Upper lobe of right lung (tissue), 1 donor: ENCODE measurements around the gene BFSP2. TPM values are rescaled to one million over a fixed set of nuclear protein-coding genes. Genes with fewer than 3 reads are reported as not detected.
A peak's percentile ranks its signal among the peaks of the same experiment; 100 is the strongest.

Experiments
- ATAC-seq: fragments of 200-7000 bp; cut with Tn5 transposase; one replicate; pipeline ENCODE4 v1.9.1; 2020; ENCODE audit warnings: mild to moderate bottlenecking, moderate library complexity
- DNase-seq: peaks from one replicate; pipeline ENCODE4 v3.0.0-alpha.2; 2020
- H3K27ac ChIP-seq: fragments of 200-600 bp; one replicate; pipeline ENCODE4 v1.8.0; 2022
- H3K27me3 ChIP-seq: fragments of 200-600 bp; one replicate; pipeline ENCODE4 v1.8.0; 2022; ENCODE audit warnings: mild to moderate bottlenecking
- H3K36me3 ChIP-seq: fragments of 200-600 bp; one replicate; pipeline ENCODE4 v1.8.0; 2022
- H3K4me1 ChIP-seq: fragments of 200-600 bp; one replicate; pipeline ENCODE4 v1.8.0; 2022
- H3K4me3 ChIP-seq: fragments of 200-600 bp; one replicate; pipeline ENCODE4 v1.8.0; 2022; ENCODE audit warnings: mild to moderate bottlenecking
- H3K9me3 ChIP-seq: fragments of 200-600 bp; one replicate; pipeline ENCODE4 v1.8.0; 2022
- intact Hi-C: fragments of 100-400 bp; cut with DNase I; formaldehyde crosslinking; loops from one replicate; pipeline ENCODE4 v1.11.0; 2022
- long read RNA-seq: library from polyadenylated mRNA; unstranded; transcript quantifications from one replicate; pipeline ENCODE4 v2.0.0, GENCODE V29; 2021
- total RNA-seq: library from RNA; stranded (reverse); fragmentation: NEBNext Ultra II Directional; extraction: Animal tissue kit (Norgen Biotek cat#: 25700); gene quantifications from one replicate; pipeline ENCODE4 v1.2.1, GENCODE V29; 2021
- TF ChIP-seq, protein P1 (sequence below): fragments of 200-600 bp; IDR thresholded peaks from one replicate; pipeline ENCODE4 v1.8.0; 2022; ENCODE audit warnings: antibody characterized with exemption
- donor health status: DM: no; HTN: yes; CAD: no; lungs with severe emphysema.

BFSP2 gene
- total RNA-seq: not detected
- long read RNA-seq: 0 reads

- ATAC-seq (peak; percentile 8), DNase-seq (no peak)
- no peaks in the 10 kb centered on the region for H3K36me3 ChIP-seq
- no peaks in the 10 kb centered on the region for H3K27me3 ChIP-seq
- TF ChIP-seq, protein P1, sequence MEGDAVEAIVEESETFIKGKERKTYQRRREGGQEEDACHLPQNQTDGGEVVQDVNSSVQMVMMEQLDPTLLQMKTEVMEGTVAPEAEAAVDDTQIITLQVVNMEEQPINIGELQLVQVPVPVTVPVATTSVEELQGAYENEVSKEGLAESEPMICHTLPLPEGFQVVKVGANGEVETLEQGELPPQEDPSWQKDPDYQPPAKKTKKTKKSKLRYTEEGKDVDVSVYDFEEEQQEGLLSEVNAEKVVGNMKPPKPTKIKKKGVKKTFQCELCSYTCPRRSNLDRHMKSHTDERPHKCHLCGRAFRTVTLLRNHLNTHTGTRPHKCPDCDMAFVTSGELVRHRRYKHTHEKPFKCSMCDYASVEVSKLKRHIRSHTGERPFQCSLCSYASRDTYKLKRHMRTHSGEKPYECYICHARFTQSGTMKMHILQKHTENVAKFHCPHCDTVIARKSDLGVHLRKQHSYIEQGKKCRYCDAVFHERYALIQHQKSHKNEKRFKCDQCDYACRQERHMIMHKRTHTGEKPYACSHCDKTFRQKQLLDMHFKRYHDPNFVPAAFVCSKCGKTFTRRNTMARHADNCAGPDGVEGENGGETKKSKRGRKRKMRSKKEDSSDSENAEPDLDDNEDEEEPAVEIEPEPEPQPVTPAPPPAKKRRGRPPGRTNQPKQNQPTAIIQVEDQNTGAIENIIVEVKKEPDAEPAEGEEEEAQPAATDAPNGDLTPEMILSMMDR: no peak
- no peaks in the 10 kb centered on the region for H3K4me1 ChIP-seq
- no peak within 1 kb of the TSS for H3K4me3 ChIP-seq
- intact Hi-C loops: no loop called here
- H3K27ac ChIP-seq: no peak within 1 kb of the TSS
- H3K9me3 ChIP-seq: no peaks in the 10 kb centered on the region
Observed at GRCh38 chr3:133400006-133400515, at the start of gene BFSP2. Gene BFSP2 (plus strand): TSS chr3:133400056. CDS start chr3:133400084, 28 bp downstream.

DNA sequence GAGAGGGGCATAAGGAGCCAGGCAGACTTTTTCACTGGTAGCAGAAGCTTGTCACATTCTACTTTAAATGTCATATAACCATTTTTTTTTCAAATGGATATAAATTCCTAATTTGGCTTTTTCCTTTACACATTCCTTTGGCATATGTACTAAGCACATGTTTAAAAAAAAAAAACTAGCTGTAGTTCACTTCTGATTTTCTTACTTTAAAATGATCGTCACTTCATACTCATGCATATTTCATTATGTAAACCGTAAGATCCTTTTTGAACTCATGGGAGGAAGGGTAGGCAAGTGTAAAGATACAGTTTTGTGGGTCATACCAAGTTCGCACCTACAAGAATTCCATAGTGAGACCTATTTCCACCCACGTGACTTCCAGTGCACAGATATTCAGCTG, 45.1 kb upstream of the BFSP2 start:
- TF ChIP-seq, protein P1: no peak
- H3K9me3 ChIP-seq: no peaks in the 10 kb centered on the region
- intact Hi-C loops: no loop called here

GRCh38 chr3:133360476-133360875, 39.4 kb upstream of the BFSP2 start:
- Histone ChIP-seq H3K9me3 (no peaks in the 10 kb centered on the region), H3K36me3 (no peaks in the 10 kb centered on the region), H3K27ac (no peak overlapping the region), H3K27me3 (no peaks in the 10 kb centered on the region), H3K4me1 (no peaks in the 10 kb centered on the region), H3K4me3 (no peak overlapping the region)
- DNase-seq (no peak), ATAC-seq (no peak)
- TF ChIP-seq, protein P1: no peak
- intact Hi-C loops: no loop called here

More for the DNA sequence above, 45.1 kb upstream of the BFSP2 start:
- ATAC-seq (no peak), DNase-seq (no peak)
- Histone ChIP-seq H3K4me1 (no peaks in the 10 kb centered on the region), H3K4me3 (no peak overlapping the region), H3K36me3 (no peaks in the 10 kb centered on the region), H3K27me3 (no peaks in the 10 kb centered on the region), H3K27ac (no peak overlapping the region)

GRCh38 chr3:133361011-133361410, 38.8 kb upstream of the BFSP2 start:
- Histone ChIP-seq H3K27me3 (no peaks in the 10 kb centered on the region), H3K4me1 (no peaks in the 10 kb centered on the region), H3K36me3 (no peaks in the 10 kb centered on the region), H3K4me3 (no peak overlapping the region), H3K9me3 (no peaks in the 10 kb centered on the region), H3K27ac (no peak overlapping the region)
- TF ChIP-seq, protein P1: no peak
- no peak for ATAC-seq
- no peak for DNase-seq
- intact Hi-C loops: no loop called here

- intact Hi-C loops: no loop called here
- Histone ChIP-seq H3K27ac (no peak overlapping the region), H3K27me3 (no peaks in the 10 kb centered on the region), H3K36me3 (no peaks in the 10 kb centered on the region), H3K4me3 (no peak overlapping the region), H3K9me3 (no peaks in the 10 kb centered on the region), H3K4me1 (no peaks in the 10 kb centered on the region)
- TF ChIP-seq, protein P1: no peak
- no peak for DNase-seq
- ATAC-seq: no peak
Observed at GRCh38 chr3:133361435-133361834, 38.4 kb upstream of the BFSP2 start.

- intact Hi-C loops: no loop called here
Observed at GRCh38 chr3:133362539-133362938, 37.3 kb upstream of the BFSP2 start.

More at GRCh38 chr3:133362539-133362938, 37.3 kb upstream of the BFSP2 start:
- ATAC-seq (no peak), DNase-seq (no peak)
- Histone ChIP-seq H3K4me1 (no peaks in the 10 kb centered on the region), H3K27me3 (no peaks in the 10 kb centered on the region), H3K27ac (no peak overlapping the region), H3K4me3 (no peak overlapping the region), H3K36me3 (no peaks in the 10 kb centered on the region), H3K9me3 (no peaks in the 10 kb centered on the region)
- TF ChIP-seq, protein P1: no peak
